Transverse colon (tissue), 3 donors: Measurements from ENCODE around the gene BRIP1.
"Not testable (repeated sequence)": the region's sequence is repeated elsewhere in the genome, so short reads cannot be mapped to it uniquely, and the experiment has no call there.

ENCODE experiments used
- CTCF ChIP-seq, 5 experiments: fragments of 200-600 bp in 3 of 5; fragments of 450-650 bp in 2 of 5; sonication (generic) in 3 of 5; IDR thresholded peaks; 1 replicate in 2 of 5; 2 replicates in 3 of 5; pipeline ENCODE4 v1.5.1; 2016 to 2017; ENCODE audit warnings: antibody characterized with exemption in 5 of 5, inconsistent platforms in 3 of 5, mild to moderate bottlenecking in 2 of 5, moderate library complexity in 1 of 5
- EP300 ChIP-seq: sonication (generic); formaldehyde crosslinking; IDR thresholded peaks from one replicate; pipeline ENCODE4 v1.6.1; 2017; ENCODE audit warnings: antibody characterized with exemption, low read depth
- POLR2A ChIP-seq: fragments of 450-650 bp; IDR thresholded peaks from one replicate; pipeline ENCODE4 v1.6.1; 2016; ENCODE audit warnings: antibody characterized with exemption, mild to moderate bottlenecking, moderate library complexity

- TF ChIP-seq EP300; CTCF (IDR thresholded peaks at IDR 0.05); POLR2A: not testable (repeated sequence)
Observed at GRCh38 chr17:61666406-61667088, 196.8 kb downstream of the BRIP1 start.
